OCI-LY3 (cell line): Measurements from ENCODE around the gene PTTG1IP.
A peak's percentile ranks its signal among the peaks of the same experiment; 100 is the strongest.

Source experiments
- H2AFZ ChIP-seq: fragments of 200-600, 300-600 bp; shearing (Covaris generic); 2 replicates; pipeline ENCODE4 v1.6.0; 2014; ENCODE audit warnings: antibody characterized with exemption, low read depth, low read length
- H3K27ac ChIP-seq: fragments of 200-600, 300-600 bp; sonication (generic); 2 replicates; pipeline ENCODE4 v1.5.1; 2014; ENCODE audit warnings: mild to moderate bottlenecking, low read length, moderate library complexity, mixed read lengths
- H3K27me3 ChIP-seq: fragments of 200-600, 300-600 bp; sonication (generic); 2 replicates; pipeline ENCODE4 v1.6.1; 2014; ENCODE audit warnings: low read depth, low read length, mixed read lengths
- H3K36me3 ChIP-seq: fragments of 200-600, 300-600 bp; sonication (generic); replicated peaks from 2 replicates; pipeline ENCODE3; 2014; ENCODE audit warnings: low read depth, low read length, mixed read lengths
- H3K4me1 ChIP-seq: fragments of 300-600, 200-600 bp; sonication (generic); 2 replicates; pipeline ENCODE4 v1.6.1; 2014; ENCODE audit warnings: low read length, mixed read lengths
- H3K4me2 ChIP-seq: fragments of 200-600, 300-600 bp; sonication (generic); 2 replicates; pipeline ENCODE4 v1.6.1; 2014; ENCODE audit warnings: low read length, mixed read lengths
- H3K4me3 ChIP-seq: fragments of 300-600, 200-600 bp; sonication (generic); 2 replicates; pipeline ENCODE4 v1.5.1; 2014; ENCODE audit warnings: antibody characterized with exemption, mild to moderate bottlenecking, low read length, moderate library complexity
- H3K79me2 ChIP-seq: fragments of 300-600, 200-600 bp; shearing (Covaris generic); 2 replicates; pipeline ENCODE4 v1.6.1; 2014; ENCODE audit warnings: mild to moderate bottlenecking, low read length, mixed read lengths
- H3K9ac ChIP-seq: fragments of 300-600, 200-600 bp; shearing (Covaris generic); 2 replicates; pipeline ENCODE4 v1.6.0; 2014; ENCODE audit warnings: mild to moderate bottlenecking, low read length, moderate library complexity
- H3K9me3 ChIP-seq: fragments of 200-600, 300-600 bp; shearing (Covaris generic); 2 replicates; pipeline ENCODE4 v1.6.1; 2014; ENCODE audit warnings: low read length, mixed read lengths; ENCODE audit not compliant: insufficient read depth
- H4K20me1 ChIP-seq: fragments of 200-600, 300-600 bp; sonication (generic); 2 replicates; pipeline ENCODE4 v1.6.1; 2016; ENCODE audit warnings: low read length, mixed read lengths; ENCODE audit not compliant: insufficient read depth
- EZH2phosphoT487 ChIP-seq: fragments of 200-600 bp; shearing (Covaris generic); IDR thresholded peaks from 2 replicates; pipeline ENCODE4 v1.6.1; 2018; ENCODE audit warnings: antibody characterized with exemption, mixed run types, low read depth
- TF ChIP-seq, protein P1 (sequence below): fragments of 200-600, 300-600 bp; sonication (generic); IDR thresholded peaks from 2 replicates; pipeline ENCODE4 v1.5.1; 2014; ENCODE audit warnings: antibody characterized with exemption, low read length, low read depth

Gene PTTG1IP

GRCh38 chr21:44894687-44895302, 21.3 kb upstream of the PTTG1IP start:
- no peaks in the 10 kb centered on the region for H3K4me1 ChIP-seq
- H3K4me2 ChIP-seq: no peak overlapping the region
- H3K9me3 ChIP-seq: no peaks in the 10 kb centered on the region
- H3K4me3 ChIP-seq: no peak overlapping the region
- H3K9ac ChIP-seq: no peak overlapping the region
- H3K79me2 ChIP-seq: no peaks in the 10 kb centered on the region
- no peaks in the 10 kb centered on the region for H3K36me3 ChIP-seq
- no peak overlapping the region for H3K27ac ChIP-seq
- no peaks in the 10 kb centered on the region for H3K27me3 ChIP-seq
- no peaks in the 10 kb centered on the region for H4K20me1 ChIP-seq
- TF ChIP-seq EZH2phosphoT487: no peak
- TF ChIP-seq, protein P1, sequence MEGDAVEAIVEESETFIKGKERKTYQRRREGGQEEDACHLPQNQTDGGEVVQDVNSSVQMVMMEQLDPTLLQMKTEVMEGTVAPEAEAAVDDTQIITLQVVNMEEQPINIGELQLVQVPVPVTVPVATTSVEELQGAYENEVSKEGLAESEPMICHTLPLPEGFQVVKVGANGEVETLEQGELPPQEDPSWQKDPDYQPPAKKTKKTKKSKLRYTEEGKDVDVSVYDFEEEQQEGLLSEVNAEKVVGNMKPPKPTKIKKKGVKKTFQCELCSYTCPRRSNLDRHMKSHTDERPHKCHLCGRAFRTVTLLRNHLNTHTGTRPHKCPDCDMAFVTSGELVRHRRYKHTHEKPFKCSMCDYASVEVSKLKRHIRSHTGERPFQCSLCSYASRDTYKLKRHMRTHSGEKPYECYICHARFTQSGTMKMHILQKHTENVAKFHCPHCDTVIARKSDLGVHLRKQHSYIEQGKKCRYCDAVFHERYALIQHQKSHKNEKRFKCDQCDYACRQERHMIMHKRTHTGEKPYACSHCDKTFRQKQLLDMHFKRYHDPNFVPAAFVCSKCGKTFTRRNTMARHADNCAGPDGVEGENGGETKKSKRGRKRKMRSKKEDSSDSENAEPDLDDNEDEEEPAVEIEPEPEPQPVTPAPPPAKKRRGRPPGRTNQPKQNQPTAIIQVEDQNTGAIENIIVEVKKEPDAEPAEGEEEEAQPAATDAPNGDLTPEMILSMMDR: no peak
- H2AFZ ChIP-seq: no peak overlapping the region

GRCh38 chr21:44893948-44894656, 20.6 kb upstream of the PTTG1IP start:
- Histone ChIP-seq H3K4me3 (no peak overlapping the region), H2AFZ (no peak overlapping the region), H3K9ac (no peak overlapping the region), H3K36me3 (no peaks in the 10 kb centered on the region), H4K20me1 (no peaks in the 10 kb centered on the region), H3K4me1 (no peaks in the 10 kb centered on the region), H3K79me2 (no peaks in the 10 kb centered on the region), H3K27me3 (no peaks in the 10 kb centered on the region), H3K4me2 (no peak overlapping the region), H3K27ac (no peak overlapping the region), H3K9me3 (no peaks in the 10 kb centered on the region)
- TF ChIP-seq EZH2phosphoT487: no peak
- TF ChIP-seq, protein P1: no peak

GRCh38 chr21:44893278-44893556, 19.7 kb upstream of the PTTG1IP start:
- H3K79me2 ChIP-seq: no peaks in the 10 kb centered on the region
- TF ChIP-seq, protein P1: no peak
- TF ChIP-seq EZH2phosphoT487: no peak
- no peak overlapping the region for H3K27ac ChIP-seq
- H3K27me3 ChIP-seq: no peaks in the 10 kb centered on the region
- no peaks in the 10 kb centered on the region for H3K4me1 ChIP-seq
- H2AFZ ChIP-seq: no peak overlapping the region
- H3K4me2 ChIP-seq: no peak overlapping the region
- H3K36me3 ChIP-seq: no peaks in the 10 kb centered on the region
- no peak overlapping the region for H3K4me3 ChIP-seq
- H4K20me1 ChIP-seq: no peaks in the 10 kb centered on the region
- no peak overlapping the region for H3K9ac ChIP-seq
- no peaks in the 10 kb centered on the region for H3K9me3 ChIP-seq

DNA sequence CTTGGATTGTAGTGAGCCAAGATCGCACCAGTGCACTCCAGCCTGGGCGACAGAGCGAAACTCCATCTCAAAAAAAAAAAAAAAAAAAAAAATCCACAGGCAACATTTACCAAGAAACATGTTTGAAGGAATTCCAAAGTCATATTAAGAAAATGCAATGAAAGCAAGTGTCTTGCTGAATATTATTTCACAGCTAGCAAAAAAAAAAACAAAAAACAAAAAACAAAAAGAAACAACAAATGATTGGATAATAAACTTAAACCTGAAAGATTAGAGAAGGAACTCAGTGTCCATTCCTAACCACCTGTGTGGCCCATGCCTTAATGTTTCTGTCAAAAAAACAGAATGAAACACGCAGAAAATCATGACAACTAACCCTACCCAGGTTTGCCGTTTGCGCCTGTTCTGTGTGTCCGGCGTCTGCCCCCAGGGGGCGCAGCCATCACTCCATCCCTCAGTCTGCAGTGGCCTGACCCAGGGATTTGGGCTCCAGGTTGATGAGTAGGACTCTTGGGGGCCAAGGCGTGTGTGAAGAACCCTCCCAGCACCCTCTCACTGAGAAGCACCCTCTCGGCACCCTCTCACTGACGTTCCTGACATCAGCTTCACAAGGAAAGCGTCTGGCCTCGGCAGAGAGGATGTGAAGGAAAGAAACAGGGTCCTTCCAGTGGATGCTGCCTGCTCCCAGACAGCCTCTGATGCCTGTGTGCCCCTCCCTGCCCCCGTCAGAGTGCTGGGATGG, 19.2 kb upstream of the PTTG1IP start:
- no peak overlapping the region for H3K4me3 ChIP-seq
- no peaks in the 10 kb centered on the region for H3K79me2 ChIP-seq
- no peaks in the 10 kb centered on the region for H3K36me3 ChIP-seq
- no peak for TF ChIP-seq EZH2phosphoT487
- TF ChIP-seq, protein P1: peak; percentile 81
- no peaks in the 10 kb centered on the region for H4K20me1 ChIP-seq
- no peak overlapping the region for H3K9ac ChIP-seq
- no peak overlapping the region for H3K4me2 ChIP-seq
- H3K27ac ChIP-seq: no peak overlapping the region
- no peaks in the 10 kb centered on the region for H3K9me3 ChIP-seq
- no peaks in the 10 kb centered on the region for H3K4me1 ChIP-seq
- no peaks in the 10 kb centered on the region for H3K27me3 ChIP-seq
- no peak overlapping the region for H2AFZ ChIP-seq
